DMS79 treated with DMSO at 0.1 percent for 48 hours (cell line): ENCODE results near the gene SH3BP1.
"Not testable (repeated sequence)": the region's sequence is repeated elsewhere in the genome, so short reads cannot be mapped to it uniquely, and the experiment has no call there.

ENCODE experiments used
- DNase-seq: peaks from one replicate; lab custom pipeline; 2025; lab: John Stamatoyannopoulos, UW

The SH3BP1 gene

GRCh38 chr22:37639070-37639760 is at the start of gene SH3BP1:
Gene SH3BP1 (plus strand): TSS chr22:37639669. CDS start chr22:37639788, 119 bp downstream.
- DNase-seq: no peak

GRCh38 chr22:37591081-37591480 is 48.4 kb upstream of the SH3BP1 start:
- DNase-seq: not testable (repeated sequence)

GRCh38 chr22:37591823-37592404 is 47.6 kb upstream of the SH3BP1 start:
- no peak for DNase-seq

DNA sequence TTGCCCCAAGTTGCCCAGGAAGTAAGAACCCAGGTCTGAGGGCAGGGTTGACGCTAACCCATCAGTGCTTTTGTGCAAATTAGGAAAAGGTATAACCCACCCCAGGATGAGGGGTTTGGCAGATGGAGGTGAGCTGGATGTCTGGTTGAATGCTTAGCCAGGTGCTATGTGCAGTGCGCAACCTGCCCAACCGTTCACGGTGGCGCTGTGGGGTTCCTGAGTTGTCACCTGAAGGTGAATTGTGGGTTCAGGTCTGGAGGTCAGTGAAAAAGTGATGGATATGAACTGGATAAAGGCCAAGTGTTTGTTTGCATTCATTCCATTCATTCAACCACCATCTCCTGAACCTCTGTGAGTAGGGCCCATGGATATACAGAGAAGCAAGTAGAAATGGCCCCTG is 45.2 kb upstream of the SH3BP1 start:
- DNase-seq: no peak

- DNase-seq: peak; percentile 26
These were observed 40.3 kb upstream of the SH3BP1 start for GRCh38 chr22:37599153-37599552.

GRCh38 chr22:37601203-37601539 is 38.3 kb upstream of the SH3BP1 start:
- no peak for DNase-seq

GRCh38 chr22:37601540-37602442 is 37.7 kb upstream of the SH3BP1 start:
- DNase-seq: no peak

GRCh38 chr22:37602546-37603277 is 36.8 kb upstream of the SH3BP1 start:
- DNase-seq: not testable (repeated sequence)

GRCh38 chr22:37604074-37604473 is 35.4 kb upstream of the SH3BP1 start:
- no peak for DNase-seq

- no peak for DNase-seq
These were observed 34.6 kb upstream of the SH3BP1 start for GRCh38 chr22:37604875-37605274.

GRCh38 chr22:37607010-37607934 is 32.2 kb upstream of the SH3BP1 start:
- peak; percentile 73 for DNase-seq

DNA sequence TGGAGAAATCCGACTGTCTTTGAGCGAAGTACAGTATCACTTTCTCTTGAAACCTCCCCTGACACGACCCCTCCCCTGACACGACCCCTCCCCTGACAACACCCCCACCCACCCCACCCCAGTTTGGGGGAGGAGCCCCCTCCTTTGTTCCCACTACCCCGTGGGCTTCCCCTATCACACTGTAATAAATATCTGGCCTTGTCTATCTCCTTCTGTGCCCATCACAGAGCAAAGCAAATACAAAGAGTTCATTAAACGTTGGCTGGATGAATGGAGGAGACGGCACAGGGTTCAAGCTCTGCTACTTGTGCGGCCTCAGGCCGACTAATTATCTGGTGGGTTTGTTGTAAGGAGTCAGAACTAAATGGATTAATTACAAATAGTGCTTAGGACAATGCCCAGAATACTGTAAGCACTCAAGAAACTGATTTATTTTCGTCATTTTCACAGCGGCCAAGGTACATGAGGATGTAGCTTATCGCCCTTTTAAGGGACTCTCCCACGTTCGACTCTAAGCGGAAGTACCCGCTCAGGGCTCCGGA is 31.5 kb upstream of the SH3BP1 start:
- DNase-seq: peak; percentile 52

- peak; percentile 59 for DNase-seq
These were observed 30.8 kb upstream of the SH3BP1 start, which contains the start of gene GGA1 for GRCh38 chr22:37608477-37609239. Gene GGA1 (plus strand): TSS chr22:37608834. CDS start chr22:37608861, 27 bp downstream.

DNA sequence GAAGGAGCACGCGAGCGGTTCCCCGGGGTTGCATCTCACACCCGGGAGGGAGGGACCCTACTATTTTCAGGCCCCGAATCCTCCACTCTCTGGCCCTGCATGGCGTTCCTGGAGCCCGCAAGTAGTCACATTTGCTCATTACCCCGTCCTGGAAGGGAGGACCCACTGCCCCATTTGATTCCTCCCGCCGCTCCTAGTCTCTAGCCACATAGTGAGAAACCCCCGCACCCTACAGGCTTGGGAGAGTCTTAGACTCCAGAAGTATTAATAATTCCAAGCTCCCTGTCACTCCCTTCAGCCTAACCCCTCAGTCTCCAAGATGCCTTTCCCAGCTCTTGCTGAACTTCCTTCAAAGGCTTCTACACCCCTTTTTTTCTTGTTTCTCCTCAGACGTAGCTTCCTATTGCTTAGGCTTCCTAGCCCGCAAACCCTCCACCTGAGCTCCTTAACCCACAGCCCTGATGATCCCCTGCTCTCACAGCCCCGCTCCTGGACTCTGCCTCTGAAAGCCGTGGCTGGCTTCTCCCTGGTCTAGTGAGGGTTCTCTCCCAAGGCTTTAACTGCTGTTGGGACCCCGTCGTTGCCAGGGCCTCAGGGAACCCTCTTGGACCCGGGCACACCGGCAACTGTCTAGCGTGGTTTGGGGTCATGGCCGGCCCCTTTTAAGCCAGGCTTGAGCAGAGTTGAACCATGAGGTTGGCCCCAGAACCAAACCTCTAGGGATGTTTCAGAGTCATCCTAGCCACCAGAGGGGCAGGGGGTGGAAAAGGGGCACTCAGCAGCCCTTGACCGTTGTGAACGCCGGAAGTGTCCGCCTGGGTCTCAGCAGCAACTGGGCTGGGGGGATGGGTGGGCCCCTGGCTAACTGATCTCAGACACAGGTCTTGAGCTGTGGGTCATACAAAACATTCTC is 30.0 kb upstream of the SH3BP1 start:
- DNase-seq: no peak

GRCh38 chr22:37610153-37610475 is 29.4 kb upstream of the SH3BP1 start:
- DNase-seq: not testable (repeated sequence)

DNA sequence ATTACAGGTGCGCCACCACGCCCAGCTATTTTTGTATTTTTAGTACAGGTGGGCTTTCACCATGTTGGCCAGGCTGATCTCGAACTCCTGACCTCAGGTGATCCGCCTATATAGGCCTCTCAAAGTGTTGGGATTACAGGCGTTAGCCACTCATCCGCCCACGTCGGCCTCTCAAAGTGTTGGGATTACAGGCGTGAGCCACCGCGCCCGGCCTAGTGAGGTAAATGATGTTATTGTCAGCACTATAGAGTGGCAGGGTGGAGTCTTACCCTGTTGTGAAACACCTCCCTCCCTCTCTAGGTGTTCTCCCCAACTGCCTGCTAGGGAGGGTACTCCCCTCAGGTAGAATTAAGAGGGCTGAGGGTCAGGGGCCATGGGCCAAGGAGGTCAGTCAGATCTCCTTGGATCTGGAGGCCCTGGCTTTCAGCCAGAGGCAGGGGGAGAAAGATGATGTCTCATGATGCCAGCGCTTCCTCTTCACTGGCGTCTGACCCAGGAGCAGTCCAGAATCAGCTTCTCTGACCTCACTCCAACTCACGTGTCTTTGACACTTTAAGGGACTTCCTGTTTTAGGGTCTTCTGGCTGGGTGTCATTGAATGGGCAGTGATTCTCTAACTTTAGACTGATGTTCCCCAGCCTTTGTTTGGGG is 28.9 kb upstream of the SH3BP1 start:
- no peak for DNase-seq

- no peak for DNase-seq
These were observed 28.3 kb upstream of the SH3BP1 start for GRCh38 chr22:37611207-37611606.
